ENCODE results near the gene MOGAT3. TPM values are rescaled to one million over a fixed set of nuclear protein-coding genes. Genes with fewer than 3 reads are reported as not detected.

Gene MOGAT3
- total and polyA plus RNA-seq, 2 of the 4 experiments (the other 2 are of a cell fraction), result not detected

- no peak for TF ChIP-seq RCOR1 (IDR thresholded peaks at IDR 0.05; ENCODE audit: insufficient replicate concordance, low read length)
- TF ChIP-seq MXI1 (IDR thresholded peaks at IDR 0.05; ENCODE audit: borderline replicate concordance, low read depth, low read length), result no peak
- no peak for TF ChIP-seq POLR2A (IDR thresholded peaks at IDR 0.05; ENCODE audit: low read depth, low read length)
- TF ChIP-seq CEBPB (IDR thresholded peaks at IDR 0.05; ENCODE audit: low read depth, low read length), result no peak
- TF ChIP-seq MAZ (IDR thresholded peaks at IDR 0.05; ENCODE audit: borderline replicate concordance, low read depth, low read length), result no peak
- TF ChIP-seq NFE2L2 (IDR thresholded peaks at IDR 0.05; ENCODE audit: low read depth, low read length), result no peak
- no peak for TF ChIP-seq RFX5 (IDR thresholded peaks at IDR 0.05; ENCODE audit: low read depth, low read length)
- TF ChIP-seq FOS (IDR thresholded peaks at IDR 0.05; ENCODE audit: low read depth, low read length), result no peak
- H3K14ac ChIP-seq (replicated peaks; ENCODE audit: low read depth, low read length), result no peak overlapping the region
- no peak overlapping the region for H3K23ac ChIP-seq (ENCODE audit: low read depth, low read length)
- no peak overlapping the region for H4K5ac ChIP-seq (ENCODE audit: low read depth, low read length)
- no TSS peak for BruUV-seq (replicated peaks)
- H3K79me1 ChIP-seq (ENCODE audit: low read depth in 1 of 2, low read length in 2 of 2), result no peaks in the 10 kb centered on the region
- H3K4me3 ChIP-seq (ENCODE audit: insufficient read depth, low read depth, low read length), result no peak overlapping the region
- no peaks in the 10 kb centered on the region; the same call in 1 of the 2 replicates for H4K20me1 ChIP-seq (ENCODE audit: insufficient read depth, low read length)
- DNase-seq (no peak), ATAC-seq (ENCODE audit: low read depth) (no peak)
- no peaks in the 10 kb centered on the region; the same call in 1 of the 2 replicates for H3K9me1 ChIP-seq (ENCODE audit: insufficient read depth, low read length)
- 0 out of 2 replicates have a peak, but pooled peaks cover 2% of the 10 kb centered on the region for H3K9me3 ChIP-seq (ENCODE audit: control insufficient read depth, insufficient read depth, low read length)
- no peak overlapping the region for H3K4me2 ChIP-seq (ENCODE audit: low read depth, low read length)
- no peak overlapping the region for H2BK120ac ChIP-seq (ENCODE audit: low read depth, low read length)
- ChIA-PET CTCF (no interaction called here), POLR2A (ENCODE audit: unreplicated experiment) (no interaction called here)
- H2BK5ac ChIP-seq (ENCODE audit: low read depth, low read length, poor library complexity, severe bottlenecking), result no peak overlapping the region
- H3K9ac ChIP-seq (ENCODE audit: low read depth, low read length), result no peak overlapping the region
- no peak overlapping the region for H4K8ac ChIP-seq (ENCODE audit: low read depth in 2 of 2, low read length in 2 of 2)
- H3K4ac ChIP-seq (ENCODE audit: low read depth, low read length), result no peak overlapping the region
- no peak overlapping the region for H2BK15ac ChIP-seq (ENCODE audit: low read depth, low read length)
- 4% methylated on average over 22 of the region's 27 CpGs; no CpG with 5 or more reads in 1 of the 2 experiments for WGBS, 2 experiments (ENCODE audit: extremely low coverage in 2 of 2, insufficient read length in 1 of 2)
- intact Hi-C loops (cut with micrococcal nuclease), result no loop called here
- H3K27ac ChIP-seq (ENCODE audit: insufficient read depth, low read length), result no peak overlapping the region
- no peak overlapping the region for H3K56ac ChIP-seq (ENCODE audit: extremely low read depth, insufficient read depth, low read length)
- no peak overlapping the region for H2AK9ac ChIP-seq (replicated peaks; ENCODE audit: low read depth, low read length, poor library complexity)
- in situ Hi-C loops (cut with MboI; ENCODE audit: low sequenced_read_pairs), result no loop called here
- no peak overlapping the region for H4K91ac ChIP-seq (ENCODE audit: insufficient read depth, low read depth, low read length)
- H3K27me3 ChIP-seq (ENCODE audit: control insufficient read depth, insufficient read depth, low read length), result peaks cover 56% of the 10 kb centered on the region
- H3K36me3 ChIP-seq (ENCODE audit: control insufficient read depth, insufficient read depth, low read length), result no peaks in the 10 kb centered on the region
- no peaks in the 10 kb centered on the region; the same call in 1 of the 2 replicates for H3K4me1 ChIP-seq (ENCODE audit: control insufficient read depth, insufficient read depth, low read length)
- dilution Hi-C loops (cut with HindIII; ENCODE audit: low sequenced_read_pairs, unreplicated experiment), result no loop called here
- no peak overlapping the region for H2AFZ ChIP-seq (replicated peaks; ENCODE audit: low read length, poor library complexity)
- no peak overlapping the region for H3K18ac ChIP-seq (ENCODE audit: low read depth, low read length)
- no peak overlapping the region for H2BK20ac ChIP-seq (ENCODE audit: low read depth, low read length)
- H2AK5ac ChIP-seq (ENCODE audit: low read depth, low read length), result no peak overlapping the region
Observed at GRCh38 chr7:101179713-101180112, 21.1 kb downstream of the MOGAT3 start.

Measured in IMR-90 (cell line).